DMS153 treated with DMSO at 0.1 percent for 48 hours (cell line): ENCODE data around the gene ESPN.

Experiments
- DNase-seq: peaks from one replicate; lab custom pipeline; 2025; ENCODE audit not compliant: unreplicated experiment; lab: John Stamatoyannopoulos, UW

ESPN gene

GRCh38 chr1:6408023-6408422 lies 16.6 kb upstream of the ESPN start:
- DNase-seq, result no peak

- DNase-seq, result no peak
These were observed 15.5 kb upstream of the ESPN start for GRCh38 chr1:6409053-6409452.

GRCh38 chr1:6409733-6410132 lies 14.8 kb upstream of the ESPN start:
- DNase-seq, result no peak

- DNase-seq, result no peak
These were observed 14.2 kb upstream of the ESPN start for GRCh38 chr1:6410248-6410893.

- DNase-seq, result peak; percentile 77
These were observed 11.7 kb upstream of the ESPN start for GRCh38 chr1:6412896-6413295.

GRCh38 chr1:6414443-6414844 lies 10.1 kb upstream of the ESPN start:
- no peak for DNase-seq

GRCh38 chr1:6414881-6415626 lies 9.5 kb upstream of the ESPN start:
- DNase-seq, result no peak

- no peak for DNase-seq
These were observed 8.3 kb upstream of the ESPN start for GRCh38 chr1:6416295-6416656.

- no peak for DNase-seq
These were observed 7.7 kb upstream of the ESPN start for GRCh38 chr1:6416906-6417305.

- DNase-seq, result no peak
These were observed 6.5 kb upstream of the ESPN start for GRCh38 chr1:6417961-6418667.

- no peak for DNase-seq
These were observed 5.7 kb upstream of the ESPN start for GRCh38 chr1:6418668-6419396.

GRCh38 chr1:6419397-6419803 lies 5.2 kb upstream of the ESPN start:
- no peak for DNase-seq

- DNase-seq, result no peak
These were observed 4.6 kb upstream of the ESPN start, which contains the start of gene HES2 for GRCh38 chr1:6419804-6420453. HES2 (minus strand) TSS chr1:6419919; CDS start chr1:6419820, 99 bp downstream.

GRCh38 chr1:6420454-6421042 lies 4.0 kb upstream of the ESPN start:
- DNase-seq, result no peak

GRCh38 chr1:6421266-6421665 lies 3.3 kb upstream of the ESPN start:
- DNase-seq, result no peak

GRCh38 chr1:6423321-6423999 lies 1.1 kb upstream of the ESPN start:
- DNase-seq, result peak; percentile 68

- DNase-seq, result no peak
These were observed 493 bp upstream of the ESPN start for GRCh38 chr1:6424000-6424565.

GRCh38 chr1:6425658-6426057 lies 1.1 kb downstream of the ESPN start:
- DNase-seq, result no peak

GRCh38 chr1:6426277-6426971 lies 1.8 kb downstream of the ESPN start:
- DNase-seq, result no peak
